Naive thymus-derived CD8-positive, alpha-beta T cell (primary cell): ENCODE results near the gene ANKRD30B. TPM values are rescaled to one million over a fixed set of nuclear protein-coding genes. Genes with fewer than 3 reads are reported as not detected.
"Not testable (repeated sequence)": the region's sequence is repeated elsewhere in the genome, so short reads cannot be mapped to it uniquely, and the experiment has no call there.

Experiments
- ATAC-seq, 2 donors: fragments of 150-1000 bp; cut with Tn5 transposase in 1 of 2; sonication (Bioruptor Pico), chemical (Tn5 transposase) in 1 of 2; 1 replicate in 1 of 2; 2 replicates in 1 of 2; pipeline ENCODE4 v1.10.0; 2021; ENCODE audit warnings: mild to moderate bottlenecking in 2 of 2, moderate library complexity in 2 of 2
- POLR2A ChIA-PET: fragments of 350-600 bp; sonication (Branson Sonifier 250); formaldehyde crosslinking; loops from one replicate; lab custom pipeline; 2021; ENCODE audit warnings: antibody characterized with exemption; lab: Charles Lee
- DNase-seq, 10 donors: peaks; one replicate each; pipeline versions ENCODE4 v3.0.0 to v3.0.0-alpha.2; 2020 to 2022
- H3K27ac Mint-ChIP-seq, 10 donors: one replicate each; pipeline ENCODE4 v1.8.0; 2020 to 2022; ENCODE audit warnings: mild to moderate bottlenecking in 10 of 10, mixed read lengths in 10 of 10, moderate library complexity in 4 of 10, inconsistent platforms in 1 of 10
- H3K27me3 Mint-ChIP-seq, 5 donors: one replicate each; pipeline ENCODE4 v1.8.0; 2021 to 2022; ENCODE audit warnings: mixed read lengths in 5 of 5
- H3K36me3 Mint-ChIP-seq, 3 donors: one replicate each; pipeline ENCODE4 v1.8.0; 2020 to 2022; ENCODE audit warnings: mixed read lengths in 3 of 3, mild to moderate bottlenecking in 2 of 3, inconsistent platforms in 1 of 3
- H3K4me1 Mint-ChIP-seq, 4 donors: one replicate each; pipeline ENCODE4 v1.8.0; 2021 to 2022; ENCODE audit warnings: mixed read lengths in 4 of 4
- H3K4me3 Mint-ChIP-seq, 10 donors: one replicate each; pipeline ENCODE4 v1.8.0; 2020 to 2022; ENCODE audit warnings: mild to moderate bottlenecking in 10 of 10, mixed read lengths in 10 of 10, moderate library complexity in 6 of 10, inconsistent platforms in 1 of 10
- H3K9me3 Mint-ChIP-seq, 9 donors: one replicate each; pipeline ENCODE4 v1.8.0; 2020 to 2022; ENCODE audit warnings: mixed read lengths in 9 of 9, mild to moderate bottlenecking in 3 of 9, inconsistent platforms in 1 of 9, moderate library complexity in 1 of 9
- polyA plus RNA-seq, 3 donors: library from polyadenylated mRNA; unstranded; fragments of 300-500 nt; fragmentation: Illumina TruSeq; gene quantifications; one replicate each; pipeline ENCODE4 v1.2.3, GENCODE V29; 2021
- total RNA-seq, 8 experiments: library from RNA in 2 of 8; stranded (reverse) in 2 of 8; gene quantifications; one replicate each; pipeline ENCODE4 v1.2.3 and lab custom pipeline; 2021 to 2026

ANKRD30B gene
- total and polyA plus RNA-seq, 5 experiments from 2014 or later: not detected

GRCh38 chr18:14781671-14782070 is 33.7 kb downstream of the ANKRD30B start:
- H3K9me3 Mint-ChIP-seq: peaks cover 0 to 2% (median 0%) of the 10 kb centered on the region in 9 donors
- no peak overlapping the region for H3K4me3 Mint-ChIP-seq
- H3K4me1 Mint-ChIP-seq: no peaks in the 10 kb centered on the region
- POLR2A ChIA-PET: no interaction called here
- peaks cover 0 to 4% (median 0%) of the 10 kb centered on the region in 5 donors for H3K27me3 Mint-ChIP-seq
- no peak for ATAC-seq
- H3K27ac Mint-ChIP-seq: no peak overlapping the region
- DNase-seq: no peak
- no peaks in the 10 kb centered on the region for H3K36me3 Mint-ChIP-seq

- no peak for ATAC-seq
- no peaks in the 10 kb centered on the region for H3K36me3 Mint-ChIP-seq
- no peak overlapping the region for H3K4me3 Mint-ChIP-seq
- DNase-seq: no peak
- no peaks in the 10 kb centered on the region for H3K4me1 Mint-ChIP-seq
- H3K27ac Mint-ChIP-seq: no peak overlapping the region
- POLR2A ChIA-PET: no interaction called here
- peaks cover 0 to 2% (median 0%) of the 10 kb centered on the region in 9 donors for H3K9me3 Mint-ChIP-seq
- H3K27me3 Mint-ChIP-seq: peaks cover 0 to 4% (median 0%) of the 10 kb centered on the region in 5 donors
Measured at GRCh38 chr18:14784133-14784532, 36.2 kb downstream of the ANKRD30B start.

- H3K27me3 Mint-ChIP-seq, H3K4me3 Mint-ChIP-seq, H3K27ac Mint-ChIP-seq, H3K4me1 Mint-ChIP-seq, ATAC-seq, H3K36me3 Mint-ChIP-seq, DNase-seq, POLR2A ChIA-PET: not testable (repeated sequence)
- peaks cover 0 to 16% (median 5%) of the 10 kb centered on the region in 9 donors for H3K9me3 Mint-ChIP-seq
Measured at GRCh38 chr18:14796876-14797275, 48.9 kb downstream of the ANKRD30B start.

GRCh38 chr18:14797969-14798764 is 50.2 kb downstream of the ANKRD30B start:
- DNase-seq, H3K27ac Mint-ChIP-seq, H3K36me3 Mint-ChIP-seq, POLR2A ChIA-PET, H3K4me3 Mint-ChIP-seq, H3K27me3 Mint-ChIP-seq, H3K4me1 Mint-ChIP-seq, ATAC-seq: not testable (repeated sequence)
- H3K9me3 Mint-ChIP-seq: peaks cover 0 to 16% (median 3%) of the 10 kb centered on the region in 9 donors

- H3K4me3 Mint-ChIP-seq, ATAC-seq, H3K4me1 Mint-ChIP-seq: not testable (repeated sequence)
Measured at GRCh38 chr18:14811081-14811480, 63.1 kb downstream of the ANKRD30B start.

GRCh38 chr18:14826972-14827632 is 79.1 kb downstream of the ANKRD30B start:
- H3K27ac Mint-ChIP-seq, H3K4me3 Mint-ChIP-seq, H3K36me3 Mint-ChIP-seq, POLR2A ChIA-PET, DNase-seq, H3K27me3 Mint-ChIP-seq, H3K4me1 Mint-ChIP-seq, ATAC-seq, H3K9me3 Mint-ChIP-seq: not testable (repeated sequence)

More at GRCh38 chr18:14811081-14811480, 63.1 kb downstream of the ANKRD30B start:
- H3K27ac Mint-ChIP-seq, H3K27me3 Mint-ChIP-seq, POLR2A ChIA-PET, DNase-seq, H3K36me3 Mint-ChIP-seq: not testable (repeated sequence)
- peaks cover 0 to 10% (median 0%) of the 10 kb centered on the region in 9 donors for H3K9me3 Mint-ChIP-seq

- H3K36me3 Mint-ChIP-seq, H3K27ac Mint-ChIP-seq, H3K4me1 Mint-ChIP-seq, POLR2A ChIA-PET, H3K27me3 Mint-ChIP-seq, DNase-seq, H3K4me3 Mint-ChIP-seq, ATAC-seq, H3K9me3 Mint-ChIP-seq: not testable (repeated sequence)
Measured at GRCh38 chr18:14841607-14842006, 93.6 kb downstream of the ANKRD30B start.

GRCh38 chr18:14851533-14851932 is 103.6 kb downstream of the ANKRD30B start:
- POLR2A ChIA-PET, H3K27me3 Mint-ChIP-seq, ATAC-seq, H3K9me3 Mint-ChIP-seq, H3K4me1 Mint-ChIP-seq, DNase-seq, H3K4me3 Mint-ChIP-seq, H3K27ac Mint-ChIP-seq, H3K36me3 Mint-ChIP-seq: not testable (repeated sequence)

GRCh38 chr18:14855634-14856033 is 107.7 kb downstream of the ANKRD30B start:
- H3K4me1 Mint-ChIP-seq, ATAC-seq, H3K9me3 Mint-ChIP-seq, H3K36me3 Mint-ChIP-seq, POLR2A ChIA-PET, DNase-seq, H3K4me3 Mint-ChIP-seq, H3K27me3 Mint-ChIP-seq, H3K27ac Mint-ChIP-seq: not testable (repeated sequence)

- H3K27ac Mint-ChIP-seq, ATAC-seq, POLR2A ChIA-PET: not testable (repeated sequence)
Measured at GRCh38 chr18:14856256-14856655, 108.3 kb downstream of the ANKRD30B start.

GRCh38 chr18:14858514-14858913 is 110.5 kb downstream of the ANKRD30B start:
- H3K4me1 Mint-ChIP-seq, H3K27ac Mint-ChIP-seq, H3K4me3 Mint-ChIP-seq, H3K36me3 Mint-ChIP-seq, ATAC-seq, H3K27me3 Mint-ChIP-seq, H3K9me3 Mint-ChIP-seq, DNase-seq, POLR2A ChIA-PET: not testable (repeated sequence)

More at GRCh38 chr18:14856256-14856655, 108.3 kb downstream of the ANKRD30B start:
- not testable (repeated sequence) for H3K36me3 Mint-ChIP-seq, H3K4me3 Mint-ChIP-seq, H3K4me1 Mint-ChIP-seq, H3K27me3 Mint-ChIP-seq, H3K9me3 Mint-ChIP-seq, DNase-seq

- H3K36me3 Mint-ChIP-seq, H3K9me3 Mint-ChIP-seq, H3K4me3 Mint-ChIP-seq, ATAC-seq, H3K4me1 Mint-ChIP-seq, H3K27me3 Mint-ChIP-seq, DNase-seq, POLR2A ChIA-PET, H3K27ac Mint-ChIP-seq: not testable (repeated sequence)
Measured at GRCh38 chr18:14859995-14860394, 112.0 kb downstream of the ANKRD30B start.

- POLR2A ChIA-PET, H3K27me3 Mint-ChIP-seq, H3K9me3 Mint-ChIP-seq, H3K36me3 Mint-ChIP-seq, DNase-seq, ATAC-seq, H3K4me1 Mint-ChIP-seq, H3K4me3 Mint-ChIP-seq: not testable (repeated sequence)
- H3K27ac Mint-ChIP-seq: peak overlapping the region in 1 of 10 donors; percentile 40
Measured at GRCh38 chr18:14866426-14866825, 118.5 kb downstream of the ANKRD30B start.
